H9 (cell line): ENCODE measurements around the gene ZNF664. TPM values are rescaled to one million over a fixed set of nuclear protein-coding genes. Genes with fewer than 3 reads are reported as not detected.

Experiments
- DNase-seq: peaks from one replicate; pipeline ENCODE4 v3.0.0-alpha.2; 2017
- H2AFZ ChIP-seq: one replicate; pipeline ENCODE4 v1.6.1; 2013; ENCODE audit warnings: mild to moderate bottlenecking, low read length, control low read depth, moderate library complexity
- H2AK5ac ChIP-seq: 2 replicates; pipeline ENCODE4 v1.6.1; 2013; ENCODE audit warnings: low read length, control low read depth, mixed read lengths; ENCODE audit not compliant: insufficient read length
- H2BK120ac ChIP-seq: one replicate; pipeline ENCODE4 v1.6.1; 2013; ENCODE audit warnings: low read depth, mild to moderate bottlenecking, low read length, control low read depth, inconsistent platforms; ENCODE audit not compliant: poor library complexity, severe bottlenecking
- H2BK12ac ChIP-seq: 2 replicates; pipeline ENCODE4 v1.6.1; 2013; ENCODE audit warnings: low read length, control low read depth, mixed read lengths, low read depth; ENCODE audit not compliant: insufficient read length
- H2BK15ac ChIP-seq: 2 replicates; pipeline ENCODE4 v1.6.1; 2013; ENCODE audit warnings: low read depth, low read length, control low read depth
- H2BK20ac ChIP-seq: one replicate; pipeline ENCODE4 v1.6.1; 2013; ENCODE audit warnings: low read depth, mild to moderate bottlenecking, low read length, control low read depth, inconsistent platforms; ENCODE audit not compliant: poor library complexity, severe bottlenecking
- H2BK5ac ChIP-seq: 2 replicates; pipeline ENCODE4 v1.6.1; 2013; ENCODE audit warnings: low read length, control low read depth, mixed read lengths; ENCODE audit not compliant: insufficient read length
- H3K14ac ChIP-seq: 2 replicates; pipeline ENCODE4 v1.6.1; 2013; ENCODE audit warnings: low read length, control low read depth; ENCODE audit not compliant: insufficient read depth
- H3K18ac ChIP-seq: 2 replicates; pipeline ENCODE4 v1.6.1; 2013; ENCODE audit warnings: low read depth, mild to moderate bottlenecking, mixed read lengths, low read length, control low read depth; ENCODE audit not compliant: insufficient read length
- H3K23ac ChIP-seq: 2 replicates; pipeline ENCODE4 v1.6.1; 2013; ENCODE audit warnings: low read length, control low read depth, mixed read lengths, low read depth; ENCODE audit not compliant: insufficient read length
- H3K23me2 ChIP-seq: 2 replicates; pipeline ENCODE4 v1.6.1; 2013; ENCODE audit warnings: low read depth, mild to moderate bottlenecking, mixed read lengths, low read length, control low read depth; ENCODE audit not compliant: insufficient read length, poor library complexity, severe bottlenecking
- H3K27ac ChIP-seq: 2 replicates; pipeline ENCODE4 v1.5.1; 2013; ENCODE audit warnings: low read length, control low read depth, mixed read lengths, low read depth; ENCODE audit not compliant: insufficient read length
- H3K27me3 ChIP-seq: 2 replicates; pipeline ENCODE4 v1.6.1; 2013; ENCODE audit warnings: low read length, control low read depth, inconsistent platforms; ENCODE audit not compliant: insufficient read depth
- H3K4ac ChIP-seq: 2 replicates; pipeline ENCODE4 v1.6.1; 2013; ENCODE audit warnings: low read depth, mild to moderate bottlenecking, control low read depth, inconsistent platforms, low read length, moderate library complexity
- H3K4me1 ChIP-seq: 2 replicates; pipeline ENCODE4 v1.6.1; 2013; ENCODE audit warnings: low read length, control low read depth, inconsistent platforms; ENCODE audit not compliant: insufficient read depth
- H3K4me2 ChIP-seq: 2 replicates; pipeline ENCODE4 v1.6.1; 2013; ENCODE audit warnings: low read length, control low read depth, mixed read lengths; ENCODE audit not compliant: insufficient read length, insufficient read depth
- H3K56ac ChIP-seq: 2 replicates; pipeline ENCODE4 v1.6.1; 2013; ENCODE audit warnings: low read depth, mild to moderate bottlenecking, mixed read lengths, low read length, control low read depth; ENCODE audit not compliant: insufficient read length
- H3K79me1 ChIP-seq: 2 replicates; pipeline ENCODE4 v1.6.1; 2013; ENCODE audit warnings: low read depth, mild to moderate bottlenecking, moderate library complexity, low read length, control low read depth, inconsistent platforms; ENCODE audit not compliant: insufficient read depth, poor library complexity, severe bottlenecking
- H3K79me2 ChIP-seq: 2 replicates; pipeline ENCODE4 v1.6.1; 2013; ENCODE audit warnings: low read length, control low read depth, inconsistent platforms; ENCODE audit not compliant: insufficient read depth
- H3K9ac ChIP-seq: 2 replicates; pipeline ENCODE4 v1.6.1; 2013; ENCODE audit warnings: low read length, control low read depth, mixed read lengths; ENCODE audit not compliant: insufficient read length; ENCODE audit errors: extremely low read depth
- H3K9me3 ChIP-seq: one replicate; pipeline ENCODE4 v1.6.1; 2013; ENCODE audit warnings: low read depth, low read length, inconsistent platforms; ENCODE audit not compliant: control insufficient read depth
- H3T11ph ChIP-seq: one replicate; pipeline ENCODE4 v1.6.1; 2013; ENCODE audit warnings: mild to moderate bottlenecking, low read length, control low read depth, inconsistent platforms
- H4K20me1 ChIP-seq: one replicate; pipeline ENCODE4 v1.6.1; 2013; ENCODE audit not compliant: control insufficient read depth, insufficient read length, insufficient read depth
- H4K5ac ChIP-seq: 2 replicates; pipeline ENCODE4 v1.6.1; 2013; ENCODE audit warnings: low read depth, mild to moderate bottlenecking, mixed read lengths, low read length, control low read depth; ENCODE audit not compliant: insufficient read length
- H4K8ac ChIP-seq: replicated peaks from 2 replicates; pipeline ENCODE4 v1.6.1; 2013; ENCODE audit warnings: low read length, control low read depth, mixed read lengths, low read depth; ENCODE audit not compliant: insufficient read length
- H4K91ac ChIP-seq: 2 replicates; pipeline ENCODE4 v1.6.1; 2013; ENCODE audit warnings: low read depth, mild to moderate bottlenecking, moderate library complexity, mixed read lengths, low read length, control low read depth; ENCODE audit not compliant: insufficient read length
- H3K27ac Mint-ChIP-seq, 3 experiments: 2 replicates in 2 of 3; 3 replicates in 1 of 3; pipeline ENCODE4 v1.8.0; 2020 to 2021; ENCODE audit warnings: mixed read lengths in 3 of 3, mild to moderate bottlenecking in 1 of 3, moderate library complexity in 1 of 3
- H3K27me3 Mint-ChIP-seq: 2 replicates; pipeline ENCODE4 v1.8.0; 2021; ENCODE audit warnings: low read depth, mild to moderate bottlenecking, moderate library complexity, mixed read lengths
- H3K36me3 Mint-ChIP-seq, 3 experiments: 2 replicates in 2 of 3; 3 replicates in 1 of 3; pipeline ENCODE4 v1.8.0; 2020 to 2021; ENCODE audit warnings: low read depth in 3 of 3, mixed read lengths in 3 of 3; ENCODE audit not compliant: insufficient read depth in 1 of 3
- H3K4me1 Mint-ChIP-seq, 2 experiments: 2 replicates each; pipeline ENCODE4 v1.8.0; 2020; ENCODE audit warnings: mixed read lengths in 2 of 2
- H3K4me3 Mint-ChIP-seq, 2 experiments: 2 replicates in 1 of 2; 3 replicates in 1 of 2; pipeline ENCODE4 v1.8.0; 2020 to 2021; ENCODE audit warnings: mild to moderate bottlenecking in 2 of 2, mixed read lengths in 2 of 2, moderate library complexity in 1 of 2
- H3K9me3 Mint-ChIP-seq, 2 experiments: 2 replicates in 1 of 2; 3 replicates in 1 of 2; pipeline ENCODE4 v1.8.0; 2020; ENCODE audit warnings: mild to moderate bottlenecking in 2 of 2, mixed read lengths in 2 of 2, moderate library complexity in 1 of 2
- CTCF ChIP-seq: fragments of 200-600 bp; sonication (generic); conservative IDR thresholded peaks from 3 replicates; pipeline ENCODE4 v1.8.0; 2021; ENCODE audit warnings: antibody characterized with exemption, mild to moderate bottlenecking
- WGBS: extraction: QIAGEN DNeasy Blood & Tissue Kit; methylation state at CpG from one replicate; pipeline ENCODE4 v1.1.7; 2013; ENCODE audit warnings: missing lambda C conversion rate, low lambda C conversion rate, mixed read lengths; ENCODE audit not compliant: insufficient read length; ENCODE audit errors: extremely low coverage; 5-methylcytosine and 5-hydroxymethylcytosine counted together
- total RNA-seq: library from RNA; stranded (reverse); gene quantifications from 2 replicates; pipeline ENCODE4 v1.2.1, GENCODE V29; 2021

Gene ZNF664
- total RNA-seq, 1 experiment from 2014 or later = 29.5 TPM

GRCh38 chr12:124053851-124054250 lies 80.8 kb downstream of the ZNF664 start:
- H4K20me1 ChIP-seq = no peaks in the 10 kb centered on the region
- no peak overlapping the region for H3K18ac ChIP-seq
- H2AFZ ChIP-seq = no peak overlapping the region
- no peak overlapping the region for H2BK15ac ChIP-seq
- no peaks in the 10 kb centered on the region for H3K23me2 ChIP-seq
- no peaks in the 10 kb centered on the region for H3K27me3 ChIP-seq
- H2BK120ac ChIP-seq = no peak overlapping the region
- H3K4me1 Mint-ChIP-seq = peaks cover 11% of the 10 kb centered on the region in 2 experiments
- H4K91ac ChIP-seq = no peak overlapping the region
- H3K79me2 ChIP-seq = no peaks in the 10 kb centered on the region
- no peak overlapping the region for H3K9ac ChIP-seq
- H3K27ac Mint-ChIP-seq = no peak overlapping the region
- H3K4me1 ChIP-seq = peaks cover 2% of the 10 kb centered on the region; the same call in 1 of the 2 replicates
- no peak overlapping the region for H4K8ac ChIP-seq
- no peak overlapping the region for H3K27ac ChIP-seq
- peak; percentile 82 for DNase-seq
- no peak overlapping the region for H3K4me3 Mint-ChIP-seq
- H3T11ph ChIP-seq = no peak overlapping the region
- no peak overlapping the region for H4K5ac ChIP-seq
- TF ChIP-seq CTCF = peak; percentile 83
- peaks cover 2 to 5% (median 4%) of the 10 kb centered on the region in 3 experiments; a peak in 4 of 7 replicates for H3K36me3 Mint-ChIP-seq
- WGBS = no CpG with 5 or more reads among the region's 10 CpGs
- H3K56ac ChIP-seq = no peak overlapping the region
- H3K4me2 ChIP-seq = no peak overlapping the region
- H3K79me1 ChIP-seq = no peaks in the 10 kb centered on the region
- no peak overlapping the region for H3K14ac ChIP-seq
- no peak overlapping the region for H2BK12ac ChIP-seq
- no peaks in the 10 kb centered on the region for H3K9me3 ChIP-seq
- H2BK5ac ChIP-seq = no peak overlapping the region
- H3K4ac ChIP-seq = no peak overlapping the region
- no peak overlapping the region for H2AK5ac ChIP-seq
- no peak overlapping the region for H3K23ac ChIP-seq
- peaks cover 4 to 5% of the 10 kb centered on the region in 2 experiments; a peak in 4 of 5 replicates for H3K9me3 Mint-ChIP-seq
- no peaks in the 10 kb centered on the region; the same call in 1 of the 2 replicates for H3K27me3 Mint-ChIP-seq
- H2BK20ac ChIP-seq = no peak overlapping the region
